HuH-7.5 (cell line): ENCODE results near the gene NOXO1.

Source experiments
- DNase-seq: peaks from one replicate; pipeline ENCODE4 v3.0.0; 2011; ENCODE audit warnings: low spot score

The NOXO1 gene

DNA sequence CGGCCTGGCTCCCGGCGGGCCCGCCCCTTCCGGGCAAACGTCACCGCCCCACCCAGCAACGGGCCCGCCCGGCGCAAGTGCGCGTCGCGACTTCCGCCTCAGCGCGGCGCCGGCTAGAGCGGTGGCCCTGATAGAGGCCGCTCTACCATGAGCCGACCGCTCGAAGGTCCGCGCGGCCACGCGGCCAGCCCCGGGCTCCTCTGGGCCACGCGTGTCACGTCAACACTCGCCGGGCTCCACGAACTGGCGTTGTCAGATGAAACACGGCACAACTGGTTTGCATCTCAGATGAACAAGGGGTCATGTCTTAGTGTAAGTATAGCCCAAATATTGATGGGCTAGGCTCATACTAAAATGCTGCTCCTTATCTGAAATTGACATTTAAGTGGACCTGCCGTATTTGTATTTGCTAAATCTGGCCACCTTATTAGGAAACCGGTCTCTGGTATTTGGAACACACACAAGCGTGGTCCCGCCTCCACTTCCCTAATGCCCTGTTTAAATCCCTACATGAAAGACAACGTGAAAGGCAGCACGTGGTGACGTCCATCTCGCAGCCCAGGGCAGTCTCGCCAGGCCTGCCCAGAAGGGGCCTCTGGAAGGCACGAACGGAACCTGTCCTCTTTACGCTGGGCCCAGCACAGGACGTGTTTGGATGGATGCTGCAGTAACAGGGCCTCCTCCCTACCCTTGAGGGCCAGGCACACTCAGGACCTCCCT is 28.7 kb upstream of the NOXO1 start, which contains the start of gene ZNF598:
TSS of gene ZNF598 (minus strand) at position 31 of the 720 bp plus-strand sequence.
- peak; percentile 89 for DNase-seq

DNA sequence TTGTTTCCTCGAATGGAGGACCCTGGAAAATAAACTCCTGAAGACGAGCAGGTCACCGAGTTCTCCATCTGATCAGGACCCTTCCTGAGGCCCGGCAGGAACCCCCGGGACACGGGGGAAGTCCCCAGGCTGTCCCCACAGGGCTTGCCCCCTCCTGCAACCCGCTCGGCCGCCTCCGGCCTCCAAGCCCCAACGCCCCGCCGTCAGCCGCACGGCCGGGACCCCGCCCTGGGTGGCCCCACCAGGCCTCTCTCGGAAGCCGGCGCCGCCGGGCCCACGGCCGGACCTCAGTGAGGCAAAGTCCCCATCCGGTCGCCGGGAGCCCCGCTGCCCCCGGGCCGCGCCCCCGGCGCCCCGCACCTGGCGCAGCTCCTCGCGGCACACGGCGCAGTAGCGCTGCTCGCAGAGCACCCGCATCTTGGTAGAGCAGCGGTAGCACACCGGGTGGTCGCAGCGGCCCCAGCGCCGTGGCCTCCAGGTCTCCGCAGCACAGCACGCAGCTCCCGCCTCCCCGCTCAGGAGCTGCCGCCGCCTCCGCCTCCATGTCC is 28.0 kb upstream of the NOXO1 start:
- DNase-seq = peak; percentile 47

DNA sequence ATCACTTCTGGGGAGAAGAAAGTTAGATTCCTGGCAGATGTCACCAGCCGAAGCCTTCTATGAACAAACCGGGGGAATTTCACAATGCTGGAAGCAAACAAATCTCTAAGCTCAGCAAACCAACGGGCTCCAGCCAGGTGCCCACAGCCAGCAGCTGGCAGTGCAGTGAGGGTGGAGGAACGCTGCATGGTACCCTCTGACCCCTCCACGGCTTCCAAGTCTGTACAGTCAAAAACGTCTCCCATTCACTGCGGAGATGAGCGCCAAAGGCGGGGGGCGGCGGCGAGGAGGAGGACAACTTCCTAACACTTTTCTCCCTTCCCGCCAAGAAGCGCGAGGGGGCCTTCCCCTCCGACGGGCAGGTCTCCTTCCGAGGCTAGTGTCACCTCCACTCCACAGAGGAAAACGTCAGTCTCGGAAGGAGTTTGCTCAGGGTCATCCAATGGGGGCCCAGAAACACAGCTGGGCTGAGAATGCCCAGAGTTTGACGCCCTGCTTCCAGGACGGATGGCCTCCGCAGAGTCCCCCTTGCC is 27.4 kb upstream of the NOXO1 start:
- peak; percentile 72 for DNase-seq

DNA sequence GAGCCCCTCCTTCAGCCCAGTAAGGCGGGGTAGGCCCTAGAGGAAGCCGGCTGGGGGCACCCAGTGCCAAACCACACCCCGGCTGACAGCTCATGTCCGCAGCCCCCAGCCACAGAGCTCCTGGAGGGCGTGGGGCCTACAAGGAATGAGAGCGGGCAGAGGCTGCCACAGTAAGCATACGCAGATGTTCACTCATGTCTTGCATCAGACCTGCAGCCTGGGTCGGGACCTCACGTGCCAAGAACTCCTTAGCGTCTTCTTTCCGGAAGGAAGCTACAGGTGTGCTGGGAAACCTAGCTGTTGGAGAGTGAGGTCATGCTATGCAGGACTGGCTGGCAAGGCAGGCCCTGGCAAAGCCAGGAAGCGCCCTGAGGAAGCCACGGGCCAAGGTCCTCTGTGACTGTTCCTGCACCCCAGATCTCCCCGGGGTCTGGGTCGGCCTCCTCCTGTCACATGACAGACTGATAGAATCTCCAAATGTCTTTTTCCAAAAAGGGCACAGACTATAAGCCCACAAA is 26.8 kb upstream of the NOXO1 start:
- no peak for DNase-seq

DNA sequence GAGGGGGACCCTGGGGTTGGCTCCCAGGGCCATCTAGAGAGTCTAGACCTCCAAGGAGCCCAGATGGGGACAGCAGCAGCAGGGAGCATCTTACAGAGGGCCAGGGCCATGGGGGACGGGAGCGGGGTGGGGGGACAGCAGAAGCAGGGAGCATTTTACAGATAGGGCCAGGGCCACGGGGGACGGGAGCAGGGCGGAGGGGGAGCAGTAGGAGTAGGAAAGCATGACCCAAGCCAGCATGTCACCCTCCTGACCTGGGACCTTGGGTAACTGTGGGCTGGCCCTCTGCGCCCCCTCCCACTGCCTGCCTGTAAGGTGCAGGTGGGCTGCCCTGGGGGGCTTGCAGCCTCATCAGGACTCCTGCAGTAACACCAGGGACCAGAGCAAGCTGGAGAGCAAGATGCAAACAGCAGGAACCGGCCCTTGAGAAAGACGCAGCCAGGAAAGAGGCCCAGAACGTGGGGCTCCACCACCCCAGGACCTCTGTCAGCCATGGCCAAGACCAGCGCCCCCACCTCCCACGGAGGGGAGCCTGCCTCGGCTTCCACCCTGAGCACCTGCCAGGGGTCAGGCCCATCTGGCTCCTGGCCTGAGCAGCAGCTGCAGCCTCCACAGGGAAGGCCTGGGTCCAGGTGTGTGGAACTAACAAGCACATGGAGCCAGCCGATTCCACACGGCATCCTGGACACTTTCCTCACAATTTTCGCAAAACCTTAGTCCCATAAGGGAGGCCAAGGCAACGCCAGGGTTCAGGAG is 26.0 kb upstream of the NOXO1 start:
- no peak for DNase-seq

DNA sequence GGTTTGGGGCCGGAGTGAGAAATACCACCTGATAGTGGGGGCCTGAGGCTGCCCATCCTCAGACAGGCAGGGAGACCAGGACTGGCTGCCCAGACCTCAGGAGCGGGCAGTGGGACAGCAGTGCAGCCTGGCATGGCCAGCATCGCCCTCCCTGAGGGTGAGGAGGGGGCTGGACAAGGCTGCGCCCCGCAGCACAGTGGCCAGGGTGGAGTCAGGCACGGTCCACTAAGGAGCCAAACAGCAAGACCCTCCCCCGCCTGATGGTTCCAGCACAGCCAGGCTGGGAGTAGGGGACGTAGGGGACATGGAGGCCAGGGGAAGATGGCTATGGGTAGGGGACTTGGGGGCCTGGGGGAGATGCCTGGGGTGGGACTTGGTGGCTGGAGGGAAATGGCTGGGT is 25.0 kb upstream of the NOXO1 start:
- DNase-seq = no peak

DNA sequence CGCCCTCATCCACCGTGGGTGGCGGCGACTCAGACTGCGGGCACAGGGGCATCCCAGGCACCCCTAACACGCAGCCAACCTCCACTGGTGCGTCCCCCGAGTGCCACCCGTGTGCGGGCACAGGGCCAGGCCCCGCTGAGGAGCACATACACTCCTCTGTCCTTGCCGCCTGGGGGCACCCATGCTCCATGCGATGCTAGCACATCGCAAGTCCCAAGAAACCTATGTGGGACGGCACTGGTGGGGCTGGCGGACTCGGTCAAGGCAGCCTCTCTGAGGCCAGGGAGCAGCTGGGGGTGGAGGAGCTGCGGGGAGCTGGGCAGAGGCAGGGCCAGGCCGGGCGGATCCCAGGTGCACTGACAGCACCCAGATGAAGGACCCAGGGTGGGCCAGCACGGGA is 24.4 kb upstream of the NOXO1 start:
- DNase-seq = no peak

DNA sequence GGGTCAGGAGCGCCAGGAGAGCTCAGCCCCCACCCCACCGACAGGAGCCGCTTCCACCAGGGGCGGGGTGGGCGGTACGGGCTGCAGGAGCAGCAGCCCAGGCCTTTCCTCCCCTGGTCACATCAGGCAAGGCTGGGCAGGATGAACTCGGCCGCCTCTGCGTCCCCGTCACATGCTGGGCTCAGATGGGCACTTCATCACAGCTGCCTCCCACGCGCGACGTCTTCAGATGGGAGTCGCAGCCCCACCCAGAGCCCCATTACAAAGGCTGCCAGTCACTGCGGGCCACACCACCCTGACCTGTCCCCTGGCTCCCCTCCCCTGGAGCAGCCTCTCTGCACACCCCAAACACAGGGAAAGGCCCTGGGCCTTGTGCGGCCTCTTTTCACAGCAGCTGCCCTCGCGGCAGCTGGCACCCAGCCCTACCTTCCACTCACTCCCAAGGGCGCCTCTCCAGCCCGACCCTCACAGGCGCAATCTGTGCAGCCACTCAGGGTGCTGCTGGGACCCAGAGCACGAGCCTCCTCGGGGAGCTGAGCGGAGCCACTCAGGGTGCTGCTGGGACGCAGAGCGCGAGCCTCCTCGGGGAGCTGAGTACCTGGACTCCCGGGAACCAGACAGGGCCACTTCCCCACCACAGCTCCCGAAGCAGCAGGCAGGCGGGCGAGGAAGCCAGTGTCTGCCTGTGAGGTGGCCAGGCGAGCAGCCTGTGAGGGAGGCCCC is 23.7 kb upstream of the NOXO1 start:
- no peak for DNase-seq

DNA sequence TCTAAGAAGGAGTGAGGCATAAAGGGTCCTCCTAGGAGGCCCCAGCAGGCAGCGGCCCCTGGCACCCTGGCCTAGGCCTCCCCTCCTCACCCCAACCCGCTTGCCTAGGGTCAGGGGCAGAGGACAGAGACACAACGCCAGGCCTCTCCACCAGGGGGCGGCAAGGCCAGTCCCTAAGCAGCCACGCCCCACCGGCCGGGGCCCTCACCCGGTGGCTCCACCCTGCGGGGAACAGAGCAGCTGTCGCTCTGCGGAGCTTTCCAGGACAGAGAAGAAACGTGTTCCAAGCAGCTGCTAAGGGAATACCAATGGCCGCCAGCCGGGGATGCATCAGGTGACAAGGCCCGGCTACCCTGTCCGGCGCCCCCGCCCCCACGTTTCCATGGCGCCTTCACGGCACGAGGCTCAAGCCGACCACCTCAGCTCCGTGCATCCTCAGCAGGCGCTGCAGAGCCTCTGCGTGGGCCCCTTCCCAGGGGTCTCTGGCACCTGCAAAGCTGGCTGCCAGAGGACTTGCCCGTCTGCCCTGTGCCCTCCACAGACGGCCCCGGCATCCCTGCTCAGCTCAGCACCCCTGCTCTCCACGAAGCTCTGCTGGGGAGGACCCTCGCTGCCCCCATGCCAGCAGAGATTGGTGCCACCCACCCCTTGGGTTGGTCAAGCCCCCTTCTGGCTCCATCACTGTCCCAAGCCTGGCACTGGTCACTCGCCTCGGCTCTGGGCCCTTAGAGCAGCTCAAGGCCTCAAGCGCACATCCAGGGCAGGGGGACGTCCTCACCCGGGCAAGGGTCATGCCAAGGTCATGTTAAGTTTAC is 22.8 kb upstream of the NOXO1 start:
- peak; percentile 97 for DNase-seq

DNA sequence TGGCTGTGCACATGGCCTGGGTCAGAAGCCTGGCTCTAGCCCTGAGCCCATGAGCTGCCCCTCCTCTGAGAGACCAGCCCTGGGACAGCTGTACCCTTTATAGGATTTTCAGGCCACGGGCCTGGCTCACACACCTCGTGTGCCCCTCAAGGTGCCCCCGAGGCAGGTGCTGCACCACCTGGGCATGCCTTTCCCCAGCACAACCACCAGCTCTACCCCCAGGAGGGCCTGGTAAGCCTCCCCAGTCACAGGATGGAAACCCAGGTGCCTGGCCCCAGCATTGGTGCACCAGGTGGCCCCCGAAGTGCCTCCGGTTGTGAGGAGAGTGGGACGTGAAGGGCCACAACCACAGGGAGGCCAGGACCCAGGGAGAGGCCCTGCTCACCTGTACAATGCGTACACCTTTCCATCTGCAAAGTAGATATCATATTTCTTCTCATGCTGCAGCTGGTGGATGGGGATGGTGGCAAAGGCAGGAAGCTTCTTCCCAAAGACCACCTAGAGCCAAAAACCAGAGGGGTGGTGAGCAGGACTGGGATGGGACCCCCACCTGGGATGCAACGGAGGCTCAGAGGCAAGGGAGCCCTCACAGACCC is 22.1 kb upstream of the NOXO1 start:
- DNase-seq = no peak

DNA sequence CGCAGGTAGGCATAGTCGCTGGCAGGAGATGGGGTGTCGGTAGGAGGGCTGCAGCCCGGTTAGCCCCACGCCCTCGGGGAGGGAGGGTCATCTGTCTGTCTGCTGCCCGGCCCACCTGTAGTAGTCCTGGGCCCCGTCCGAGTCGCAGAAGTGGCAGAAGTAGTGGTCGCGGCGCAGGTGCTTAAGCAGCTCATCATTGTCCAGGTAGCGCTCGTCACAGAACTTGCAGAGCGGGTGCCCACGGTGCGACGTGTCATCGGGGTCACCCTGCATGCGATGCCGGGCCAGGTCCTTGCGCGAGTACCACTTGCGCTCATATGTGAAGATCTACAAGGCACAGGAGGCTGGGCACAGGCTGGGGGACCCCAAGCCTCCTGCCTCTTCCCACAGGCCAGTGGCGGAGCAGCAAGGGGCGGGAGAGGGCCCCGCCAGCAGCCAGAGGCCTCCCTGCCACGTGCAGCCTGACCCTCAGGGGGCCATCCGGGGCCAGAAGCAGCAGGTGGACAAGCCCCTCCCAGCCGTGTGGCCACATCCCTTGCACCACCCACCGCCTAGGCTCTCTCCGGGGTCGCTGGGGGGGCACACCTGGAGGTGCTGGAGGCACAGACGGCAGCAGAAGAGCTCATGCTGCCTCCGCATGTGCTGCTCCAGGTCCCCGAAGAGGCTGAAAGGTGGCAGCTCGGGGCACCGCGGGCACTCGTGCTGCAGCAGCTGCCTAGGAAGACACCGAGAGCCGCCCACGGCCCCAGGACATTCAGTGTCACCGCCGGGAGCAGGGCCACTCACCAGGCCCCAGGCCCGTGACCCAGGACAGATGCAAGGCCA is 21.3 kb upstream of the NOXO1 start:
- no peak for DNase-seq

DNA sequence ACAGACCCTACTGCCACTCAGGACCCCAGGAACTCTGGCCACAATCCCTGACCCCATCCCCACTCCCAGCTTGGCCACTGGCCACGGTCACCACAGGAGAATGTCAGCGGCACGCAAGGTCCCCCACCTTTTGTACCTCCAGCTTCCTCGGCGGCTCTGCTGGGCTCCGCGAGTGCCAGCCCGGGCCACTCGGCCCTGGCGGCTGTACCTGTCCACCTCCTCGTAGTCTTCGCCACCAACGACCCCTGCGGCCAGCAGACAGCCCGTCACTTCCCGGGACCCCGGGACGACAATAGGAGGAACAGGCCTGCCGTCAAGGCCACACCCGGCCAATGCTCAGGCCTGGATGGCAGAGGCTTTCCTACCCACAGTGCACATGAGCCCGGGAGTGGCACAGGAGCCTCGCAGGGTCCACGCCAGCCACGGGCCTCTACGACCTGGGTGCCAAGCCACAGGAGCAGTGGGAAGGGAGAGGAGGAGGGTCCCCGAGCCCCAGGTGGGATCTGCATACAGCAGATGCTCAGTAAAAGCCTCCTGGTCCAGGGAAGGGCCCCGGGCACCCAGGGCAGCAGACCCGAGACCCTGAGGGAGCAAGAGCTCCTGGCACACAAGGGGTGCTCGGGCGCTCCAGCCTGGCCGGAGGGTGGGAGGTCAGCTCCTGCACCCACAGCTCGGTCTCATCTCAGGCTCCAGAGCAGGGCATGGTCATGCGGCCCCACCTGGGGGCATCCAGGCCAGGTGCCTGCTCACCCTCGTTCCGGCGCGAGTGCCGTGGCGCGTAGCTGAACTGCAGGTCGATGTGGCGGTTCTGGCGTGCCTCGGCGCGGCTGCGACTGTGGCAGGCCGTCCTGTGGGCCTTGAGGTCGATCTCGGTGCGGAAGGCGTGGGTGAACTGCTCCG is 20.4 kb upstream of the NOXO1 start:
- DNase-seq = no peak

DNA sequence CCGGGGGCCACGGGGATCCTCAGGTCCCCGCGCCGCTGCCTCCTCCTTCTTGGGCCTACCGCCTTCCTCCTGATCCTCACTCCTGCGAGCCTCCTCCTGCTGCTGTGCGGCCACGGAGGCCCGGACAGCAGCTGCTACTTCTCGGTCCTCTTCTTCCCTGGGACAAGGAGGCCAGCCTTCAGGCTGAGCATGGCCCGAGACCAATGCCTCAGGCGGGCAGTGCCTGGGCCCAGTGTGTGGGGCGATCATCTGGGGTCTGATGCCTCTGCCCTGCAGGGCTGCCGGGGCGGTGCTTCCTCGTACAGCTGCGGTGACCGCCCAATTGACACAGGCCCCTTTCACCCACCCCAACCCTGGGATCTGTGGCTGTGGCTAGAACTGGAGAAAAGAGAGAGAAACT is 19.8 kb upstream of the NOXO1 start:
- no peak for DNase-seq

DNA sequence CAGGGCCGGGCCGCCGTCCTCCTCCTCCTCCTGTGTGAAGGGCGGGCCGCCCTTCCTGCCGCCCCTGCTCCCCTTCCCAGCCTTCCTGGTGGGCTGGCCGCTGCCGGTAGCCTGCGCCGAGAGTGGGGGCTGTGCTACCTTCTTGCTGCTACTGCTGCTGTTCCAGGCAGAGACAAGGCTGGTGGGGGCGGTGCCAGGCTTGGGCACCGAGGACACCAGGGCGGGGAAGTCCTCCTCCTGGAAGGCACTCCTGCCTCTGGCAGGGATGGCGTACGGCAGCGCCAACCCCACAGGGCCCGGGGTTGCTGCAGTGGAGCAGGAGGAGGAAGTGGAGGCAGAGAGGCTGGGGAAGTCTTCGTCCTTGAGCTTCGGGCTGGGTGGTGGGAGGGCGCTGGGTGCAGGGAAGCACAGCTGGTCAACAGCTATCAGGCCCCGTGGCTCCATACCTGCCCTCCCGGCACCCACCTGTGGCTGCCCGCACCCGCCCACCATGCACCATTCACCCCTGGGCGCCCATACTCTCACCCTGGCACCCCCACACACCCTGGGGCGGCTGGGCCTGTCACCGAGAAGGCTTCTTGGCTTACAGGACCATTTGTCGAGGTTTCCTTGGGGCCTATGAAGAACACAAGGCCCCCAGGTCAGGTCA is 18.7 kb upstream of the NOXO1 start:
- no peak for DNase-seq

DNA sequence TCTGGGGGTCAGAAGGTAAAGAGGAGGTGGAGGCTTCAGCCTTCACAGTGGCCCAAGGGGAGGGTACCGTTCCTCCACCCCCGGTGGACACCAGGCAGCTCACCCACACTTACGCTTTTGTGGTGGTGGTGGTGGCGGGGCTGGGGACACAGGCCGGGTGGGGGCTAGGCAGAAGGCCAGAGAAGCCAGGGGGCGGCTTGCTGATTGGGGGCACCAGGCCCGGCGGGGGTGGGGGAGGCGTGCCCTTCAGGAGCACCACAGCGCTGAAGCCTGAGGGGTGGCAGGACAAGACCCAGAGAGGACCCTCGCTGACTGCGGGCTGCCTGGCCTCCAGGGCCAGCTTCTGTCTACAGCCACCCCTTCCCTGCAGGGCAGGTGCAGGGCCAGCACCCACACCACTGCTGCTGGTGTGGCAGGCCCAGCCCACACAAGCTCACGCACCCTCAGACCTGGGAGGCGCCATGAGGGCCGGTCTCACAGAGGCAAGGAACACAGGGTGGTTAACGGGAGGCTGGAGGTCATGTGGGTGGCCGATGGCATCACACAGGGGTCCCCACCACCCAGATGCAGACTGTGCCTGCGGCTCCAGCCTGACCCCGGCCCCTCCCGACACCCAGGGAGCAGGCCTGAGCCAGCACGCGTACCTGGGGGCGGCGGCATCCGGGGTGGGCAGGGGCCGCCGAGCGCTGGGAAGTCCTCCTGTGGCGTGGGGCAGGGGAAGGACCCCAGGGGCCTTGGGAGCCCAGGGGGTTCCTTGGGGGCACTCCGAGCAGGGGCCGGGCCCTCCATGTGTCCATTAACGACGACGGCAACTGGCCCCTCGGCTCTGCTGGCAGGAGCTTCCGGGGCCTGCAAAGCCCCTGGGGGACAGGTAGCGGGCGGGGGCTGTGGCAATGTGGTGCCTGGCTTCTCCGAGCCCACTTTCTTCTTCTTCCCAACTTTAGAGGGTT is 17.9 kb upstream of the NOXO1 start:
- DNase-seq = no peak

DNA sequence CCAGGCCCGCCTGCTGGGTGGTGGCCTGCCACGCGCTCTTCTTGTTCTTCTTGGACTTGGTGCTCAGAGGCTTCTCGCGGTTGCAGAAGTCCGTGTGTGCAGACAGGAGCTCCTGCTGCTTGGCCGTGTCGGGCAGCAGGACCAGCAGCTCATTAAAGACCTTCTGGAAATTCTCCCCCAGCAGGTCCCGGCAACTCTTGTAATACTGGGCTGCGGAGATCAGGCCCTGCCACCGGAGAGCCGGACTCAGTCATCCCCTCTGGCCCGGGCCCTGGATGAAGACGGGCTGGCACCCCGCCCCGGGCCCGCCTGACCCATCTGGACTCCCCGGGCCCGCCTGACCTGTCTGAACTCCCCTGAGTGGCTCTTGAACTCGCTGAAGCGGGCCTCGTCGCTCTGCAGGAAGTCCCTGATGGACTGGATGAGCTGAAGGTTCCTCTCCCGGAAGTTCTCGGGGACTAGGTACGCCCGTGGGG is 17.1 kb upstream of the NOXO1 start:
- no peak for DNase-seq
